Ectodermal cell (in vitro differentiated cells): ENCODE data around the gene OGFRL1.

Source experiments
- H3K27ac ChIP-seq: 2 replicates; pipeline ENCODE4 v1.7.0; 2013; ENCODE audit warnings: mild to moderate bottlenecking, low read depth, low read length; ENCODE audit not compliant: insufficient read depth, poor library complexity, severe bottlenecking
- H3K27me3 ChIP-seq: 2 replicates; pipeline ENCODE4 v1.7.0; 2013; ENCODE audit warnings: mild to moderate bottlenecking, low read length; ENCODE audit not compliant: insufficient read depth, control insufficient read depth, poor library complexity, severe bottlenecking
- H3K36me3 ChIP-seq: one replicate; pipeline ENCODE4 v1.7.0; 2013; ENCODE audit warnings: low read length; ENCODE audit not compliant: control insufficient read depth, insufficient read depth
- H3K4me1 ChIP-seq: one replicate; pipeline ENCODE4 v1.7.0; 2013; ENCODE audit warnings: low read length; ENCODE audit not compliant: control insufficient read depth, insufficient read depth
- H3K4me3 ChIP-seq: 2 replicates; pipeline ENCODE4 v1.7.0; 2013; ENCODE audit warnings: low read depth, low read length, control low read depth; ENCODE audit not compliant: insufficient read depth
- H3K9me3 ChIP-seq: 2 replicates; pipeline ENCODE4 v1.7.0; 2013; ENCODE audit warnings: mild to moderate bottlenecking, low read length, moderate library complexity; ENCODE audit not compliant: control insufficient read depth
- WGBS, 2 experiments: methylation state at CpG; one replicate each; pipeline ENCODE4 v1.1.7; 2013; ENCODE audit warnings: missing lambda C conversion rate in 2 of 2; 5-methylcytosine and 5-hydroxymethylcytosine counted together

OGFRL1 gene

GRCh38 chr6:71299541-71300470 lies 11.2 kb downstream of the OGFRL1 start:
- H3K27ac ChIP-seq = no peak overlapping the region
- no peaks in the 10 kb centered on the region for H3K27me3 ChIP-seq
- H3K4me1 ChIP-seq = no peaks in the 10 kb centered on the region
- H3K9me3 ChIP-seq = no peaks in the 10 kb centered on the region
- no peaks in the 10 kb centered on the region for H3K36me3 ChIP-seq
- H3K4me3 ChIP-seq = no peak overlapping the region

GRCh38 chr6:71300561-71301168 lies 12.1 kb downstream of the OGFRL1 start:
- Histone ChIP-seq H3K36me3 (no peaks in the 10 kb centered on the region), H3K27ac (no peak overlapping the region), H3K27me3 (no peaks in the 10 kb centered on the region), H3K4me1 (no peaks in the 10 kb centered on the region), H3K4me3 (no peak overlapping the region), H3K9me3 (no peaks in the 10 kb centered on the region)
- whole genome bisulfite sequencing, 2 experiments = 95 to 98% methylated on average over 2 to 3 of the region's 4 CpGs

GRCh38 chr6:71301546-71301945 lies 12.9 kb downstream of the OGFRL1 start:
- no peaks in the 10 kb centered on the region for H3K4me1 ChIP-seq
- H3K9me3 ChIP-seq = no peaks in the 10 kb centered on the region
- no peak overlapping the region for H3K4me3 ChIP-seq
- WGBS, 2 experiments = 94 to 95% methylated on average over 7 of the region's 7 CpGs
- H3K36me3 ChIP-seq = no peaks in the 10 kb centered on the region
- no peaks in the 10 kb centered on the region for H3K27me3 ChIP-seq
- H3K27ac ChIP-seq = no peak overlapping the region

- WGBS, 2 experiments = 89 to 90% methylated on average over 2 of the region's 2 CpGs
Observed at GRCh38 chr6:71309656-71310055, 21.0 kb downstream of the OGFRL1 start.

GRCh38 chr6:71310261-71310660 lies 21.6 kb downstream of the OGFRL1 start:
- Histone ChIP-seq H3K4me1 (no peaks in the 10 kb centered on the region), H3K4me3 (no peak overlapping the region), H3K27ac (no peak overlapping the region), H3K27me3 (no peaks in the 10 kb centered on the region), H3K36me3 (no peaks in the 10 kb centered on the region), H3K9me3 (no peaks in the 10 kb centered on the region)
- 95 to 98% methylated on average over 1 of the region's 1 CpG for WGBS, 2 experiments

More at GRCh38 chr6:71309656-71310055, 21.0 kb downstream of the OGFRL1 start:
- Histone ChIP-seq H3K27ac (no peak overlapping the region), H3K4me1 (no peaks in the 10 kb centered on the region), H3K27me3 (no peaks in the 10 kb centered on the region), H3K4me3 (no peak overlapping the region), H3K9me3 (no peaks in the 10 kb centered on the region), H3K36me3 (no peaks in the 10 kb centered on the region)

GRCh38 chr6:71312089-71312488 lies 23.5 kb downstream of the OGFRL1 start:
- H3K4me1 ChIP-seq = no peaks in the 10 kb centered on the region
- no peaks in the 10 kb centered on the region for H3K36me3 ChIP-seq
- H3K27me3 ChIP-seq = no peaks in the 10 kb centered on the region
- H3K27ac ChIP-seq = no peak overlapping the region
- no peak overlapping the region for H3K4me3 ChIP-seq
- WGBS, 2 experiments = 92 to 94% methylated on average over 1 of the region's 1 CpG
- H3K9me3 ChIP-seq = no peaks in the 10 kb centered on the region

GRCh38 chr6:71317441-71317840 lies 28.8 kb downstream of the OGFRL1 start:
- no peaks in the 10 kb centered on the region for H3K9me3 ChIP-seq

GRCh38 chr6:71320041-71320440 lies 31.4 kb downstream of the OGFRL1 start:
- no peaks in the 10 kb centered on the region for H3K9me3 ChIP-seq
- 94 to 100% methylated on average over 2 of the region's 2 CpGs for WGBS, 2 experiments
- H3K27me3 ChIP-seq = no peaks in the 10 kb centered on the region
- no peak overlapping the region for H3K4me3 ChIP-seq
- no peaks in the 10 kb centered on the region for H3K36me3 ChIP-seq
- no peaks in the 10 kb centered on the region for H3K4me1 ChIP-seq
- no peak overlapping the region for H3K27ac ChIP-seq

More at GRCh38 chr6:71317441-71317840, 28.8 kb downstream of the OGFRL1 start:
- Histone ChIP-seq H3K27me3 (no peaks in the 10 kb centered on the region), H3K36me3 (no peaks in the 10 kb centered on the region), H3K4me1 (no peaks in the 10 kb centered on the region), H3K27ac (no peak overlapping the region), H3K4me3 (no peak overlapping the region)

GRCh38 chr6:71321314-71321713 lies 32.7 kb downstream of the OGFRL1 start:
- Histone ChIP-seq H3K4me1 (no peaks in the 10 kb centered on the region), H3K4me3 (no peak overlapping the region), H3K9me3 (no peaks in the 10 kb centered on the region), H3K27ac (no peak overlapping the region), H3K36me3 (no peaks in the 10 kb centered on the region), H3K27me3 (no peaks in the 10 kb centered on the region)

GRCh38 chr6:71324194-71324785 lies 35.7 kb downstream of the OGFRL1 start:
- 79 to 82% methylated on average over 5 of the region's 5 CpGs for WGBS, 2 experiments

More at GRCh38 chr6:71324194-71324785, 35.7 kb downstream of the OGFRL1 start:
- Histone ChIP-seq H3K9me3 (no peaks in the 10 kb centered on the region), H3K36me3 (no peaks in the 10 kb centered on the region), H3K4me1 (no peaks in the 10 kb centered on the region), H3K27me3 (no peaks in the 10 kb centered on the region), H3K4me3 (no peak overlapping the region), H3K27ac (no peak overlapping the region)
